SK-N-SH treated with all-trans-retinoic acid at 6 μM for 48 hours (cell line): ENCODE results near the gene HHAT.

Source experiments
- ARNTL ChIP-seq: fragments of 450-650 bp; formaldehyde crosslinking; IDR thresholded peaks from 2 replicates; pipeline ENCODE4 v1.5.0; 2020; ENCODE audit warnings: low read depth, mild to moderate bottlenecking, moderate library complexity, borderline replicate concordance
- BACH2 ChIP-seq: fragments of 250-450 bp; sonication (Bioruptor Pico); IDR thresholded peaks from 2 replicates; pipeline ENCODE4 v1.9.0; 2021; ENCODE audit warnings: mild to moderate bottlenecking, borderline replicate concordance
- CREB5 ChIP-seq: fragments of 250-450 bp; sonication (Bioruptor Pico); IDR thresholded peaks from 2 replicates; pipeline ENCODE4 v1.5.1; 2020; ENCODE audit warnings: low read depth, mild to moderate bottlenecking, moderate library complexity
- CSDC2 ChIP-seq: fragments of 250-450 bp; sonication (Bioruptor Pico); IDR thresholded peaks from 2 replicates; pipeline ENCODE4 v1.5.0; 2020; ENCODE audit warnings: mild to moderate bottlenecking, moderate library complexity
- ISL1 ChIP-seq: fragments of 250-450 bp; sonication (Bioruptor Pico); IDR thresholded peaks from 2 replicates; pipeline ENCODE4 v2.1.2; 2022; ENCODE audit warnings: mild to moderate bottlenecking, moderate library complexity
- OSR1 ChIP-seq: fragments of 250-450 bp; sonication (Bioruptor Pico); IDR thresholded peaks from 2 replicates; pipeline ENCODE4 v1.8.0; 2022; ENCODE audit warnings: moderate library complexity, mild to moderate bottlenecking, inconsistent platforms
- PATZ1 ChIP-seq: fragments of 250-450 bp; sonication (Bioruptor Pico); IDR thresholded peaks from 2 replicates; pipeline ENCODE4 v1.8.0; 2020; ENCODE audit warnings: mild to moderate bottlenecking, moderate library complexity, borderline replicate concordance
- POU6F1 ChIP-seq: fragments of 250-450 bp; sonication (Bioruptor Pico); IDR thresholded peaks from 2 replicates; pipeline ENCODE4 v1.8.0; 2021; ENCODE audit warnings: low read depth, mild to moderate bottlenecking, moderate library complexity, borderline replicate concordance
- RARB ChIP-seq: fragments of 250-450 bp; sonication (Bioruptor Pico); IDR thresholded peaks from 2 replicates; pipeline ENCODE4 v1.8.0; 2021; ENCODE audit warnings: mild to moderate bottlenecking, moderate library complexity
- TSHZ2 ChIP-seq: fragments of 250-450 bp; sonication (Bioruptor Pico); IDR thresholded peaks from 2 replicates; pipeline ENCODE4 v1.5.0; 2020; ENCODE audit warnings: mild to moderate bottlenecking, moderate library complexity
- ZFP3 ChIP-seq: fragments of 250-450 bp; sonication (Bioruptor Pico); IDR thresholded peaks from 2 replicates; pipeline ENCODE4 v1.5.0; 2020; ENCODE audit warnings: mild to moderate bottlenecking, moderate library complexity
- ZFP30 ChIP-seq: fragments of 450-650 bp; formaldehyde crosslinking; IDR thresholded peaks from 2 replicates; pipeline ENCODE4 v1.5.0; 2022; ENCODE audit warnings: mild to moderate bottlenecking, moderate library complexity
- ZNF565 ChIP-seq: fragments of 450-650 bp; formaldehyde crosslinking; conservative IDR thresholded peaks from 2 replicates; pipeline ENCODE4 v1.5.0; 2020; ENCODE audit warnings: low read depth, mild to moderate bottlenecking, moderate library complexity
- ZNF70 ChIP-seq: fragments of 450-650 bp; formaldehyde crosslinking; IDR thresholded peaks from 2 replicates; pipeline ENCODE4 v1.5.0; 2020; ENCODE audit warnings: mild to moderate bottlenecking, moderate library complexity

- TF ChIP-seq CREB5 (no peak), ZFP3 (no peak), PATZ1 (CRISPR knock-in tag) (no peak), BACH2 (CRISPR knock-in tag) (no peak), TSHZ2 (no peak), CSDC2 (CRISPR knock-in tag) (no peak), ARNTL (CRISPR knock-in tag) (no peak), ZNF565 (CRISPR knock-in tag) (no peak), ZNF70 (no peak), ZFP30 (CRISPR knock-in tag) (no peak), POU6F1 (CRISPR knock-in tag) (no peak), ISL1 (CRISPR knock-in tag) (no peak), OSR1 (CRISPR knock-in tag) (no peak), RARB (no peak)
Observed at GRCh38 chr1:210347112-210347511, 18.4 kb downstream of the HHAT start.
